ENCODE results near the gene CHST11.

CHST11 gene

DNA sequence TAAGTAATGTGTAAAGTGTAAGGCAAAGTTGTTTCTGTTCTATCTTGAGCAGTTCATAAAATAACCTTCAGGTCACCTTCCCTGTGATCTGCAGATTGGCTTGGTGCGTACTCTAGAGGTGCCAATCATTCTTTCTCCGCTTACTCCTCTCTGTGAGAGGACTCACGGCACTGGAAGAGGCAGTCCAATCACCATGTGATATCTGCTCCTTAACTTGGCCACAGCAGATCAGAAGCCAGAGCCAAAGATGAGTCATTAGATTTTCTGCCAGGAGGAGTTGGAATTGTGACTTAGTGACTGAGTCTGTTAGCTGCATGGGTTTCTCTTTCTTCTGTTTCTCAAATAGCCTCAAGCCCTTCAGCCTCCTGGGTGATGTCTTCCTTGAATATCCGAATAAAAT is 335.8 kb downstream of the CHST11 start:
- no peak for ATAC-seq (ENCODE audit: insufficient read depth, low read depth)
- no peak overlapping the region for H3K4me2 ChIP-seq (ENCODE audit: insufficient read depth, low read length)
- DNase-seq = no peak

DNA sequence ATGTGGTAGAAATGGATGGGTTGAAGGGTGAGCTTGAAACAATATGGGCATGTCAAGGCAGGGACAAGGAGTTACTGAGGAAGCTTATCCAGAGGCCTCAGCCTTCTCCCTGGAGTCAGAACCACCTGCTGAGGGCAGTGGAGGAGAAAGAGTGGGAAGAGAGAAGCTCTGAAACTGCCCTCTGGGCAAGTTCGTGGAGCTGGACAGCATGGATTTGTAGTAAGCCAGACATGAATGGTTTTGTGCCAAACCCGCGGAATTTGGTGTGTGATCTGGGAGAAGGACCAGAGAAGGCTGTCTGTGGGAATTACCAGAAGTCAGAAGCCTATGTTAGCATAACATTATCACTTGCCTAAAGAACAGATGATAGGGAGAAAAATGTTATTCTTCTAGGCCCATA is 336.5 kb downstream of the CHST11 start:
- Histone ChIP-seq H3K27me3 (ENCODE audit: insufficient read depth, low read length, poor library complexity) (no peaks in the 10 kb centered on the region), H3K79me2 (ENCODE audit: insufficient read depth, low read length) (no peaks in the 10 kb centered on the region), H3K9ac (ENCODE audit: low read depth, low read length) (no peak overlapping the region), H3K4me1 (ENCODE audit: insufficient read depth, low read length) (0 out of 2 replicates have a peak, but pooled peaks cover 3% of the 10 kb centered on the region), H3K36me3 (ENCODE audit: insufficient read depth, low read length) (no peaks in the 10 kb centered on the region), H3K4me3 (ENCODE audit: low read depth in 1 of 2, low read length in 2 of 2) (no peak overlapping the region), H3K9me3 (ENCODE audit: insufficient read depth, low read length, severe bottlenecking) (no peaks in the 10 kb centered on the region), H3K4me2 (ENCODE audit: insufficient read depth, low read length) (no peak overlapping the region), H2AFZ (ENCODE audit: low read depth, low read length) (no peak overlapping the region), H3K27ac (ENCODE audit: low read length) (no peak overlapping the region), H4K20me1 (ENCODE audit: insufficient read depth, low read length) (no peaks in the 10 kb centered on the region)
- TF ChIP-seq, protein P1, sequence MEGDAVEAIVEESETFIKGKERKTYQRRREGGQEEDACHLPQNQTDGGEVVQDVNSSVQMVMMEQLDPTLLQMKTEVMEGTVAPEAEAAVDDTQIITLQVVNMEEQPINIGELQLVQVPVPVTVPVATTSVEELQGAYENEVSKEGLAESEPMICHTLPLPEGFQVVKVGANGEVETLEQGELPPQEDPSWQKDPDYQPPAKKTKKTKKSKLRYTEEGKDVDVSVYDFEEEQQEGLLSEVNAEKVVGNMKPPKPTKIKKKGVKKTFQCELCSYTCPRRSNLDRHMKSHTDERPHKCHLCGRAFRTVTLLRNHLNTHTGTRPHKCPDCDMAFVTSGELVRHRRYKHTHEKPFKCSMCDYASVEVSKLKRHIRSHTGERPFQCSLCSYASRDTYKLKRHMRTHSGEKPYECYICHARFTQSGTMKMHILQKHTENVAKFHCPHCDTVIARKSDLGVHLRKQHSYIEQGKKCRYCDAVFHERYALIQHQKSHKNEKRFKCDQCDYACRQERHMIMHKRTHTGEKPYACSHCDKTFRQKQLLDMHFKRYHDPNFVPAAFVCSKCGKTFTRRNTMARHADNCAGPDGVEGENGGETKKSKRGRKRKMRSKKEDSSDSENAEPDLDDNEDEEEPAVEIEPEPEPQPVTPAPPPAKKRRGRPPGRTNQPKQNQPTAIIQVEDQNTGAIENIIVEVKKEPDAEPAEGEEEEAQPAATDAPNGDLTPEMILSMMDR (IDR thresholded peaks at IDR 0.05; ENCODE audit: borderline replicate concordance, extremely low read depth, low read length, poor library complexity, severe bottlenecking) = no peak
- no peak for TF ChIP-seq EZH2 (IDR thresholded peaks at IDR 0.05; ENCODE audit: borderline replicate concordance, low read depth, low read length, severe bottlenecking)
- no peak for ATAC-seq (ENCODE audit: insufficient read depth, low read depth)
- no peak for DNase-seq

More for the DNA sequence above, 335.8 kb downstream of the CHST11 start:
- Histone ChIP-seq H3K79me2 (ENCODE audit: insufficient read depth, low read length) (no peaks in the 10 kb centered on the region), H2AFZ (ENCODE audit: low read depth, low read length) (no peak overlapping the region), H3K9ac (ENCODE audit: low read depth, low read length) (no peak overlapping the region), H3K36me3 (ENCODE audit: insufficient read depth, low read length) (no peaks in the 10 kb centered on the region), H3K27me3 (ENCODE audit: insufficient read depth, low read length, poor library complexity) (no peaks in the 10 kb centered on the region), H3K9me3 (ENCODE audit: insufficient read depth, low read length, severe bottlenecking) (no peaks in the 10 kb centered on the region), H3K27ac (ENCODE audit: low read length) (no peak overlapping the region), H4K20me1 (ENCODE audit: insufficient read depth, low read length) (no peaks in the 10 kb centered on the region), H3K4me1 (ENCODE audit: insufficient read depth, low read length) (0 out of 2 replicates have a peak, but pooled peaks cover 3% of the 10 kb centered on the region), H3K4me3 (ENCODE audit: low read depth in 1 of 2, low read length in 2 of 2) (no peak overlapping the region)
- TF ChIP-seq, protein P1 (IDR thresholded peaks at IDR 0.05; ENCODE audit: borderline replicate concordance, extremely low read depth, low read length, poor library complexity, severe bottlenecking) = no peak
- no peak for TF ChIP-seq EZH2 (IDR thresholded peaks at IDR 0.05; ENCODE audit: borderline replicate concordance, low read depth, low read length, severe bottlenecking)

DNA sequence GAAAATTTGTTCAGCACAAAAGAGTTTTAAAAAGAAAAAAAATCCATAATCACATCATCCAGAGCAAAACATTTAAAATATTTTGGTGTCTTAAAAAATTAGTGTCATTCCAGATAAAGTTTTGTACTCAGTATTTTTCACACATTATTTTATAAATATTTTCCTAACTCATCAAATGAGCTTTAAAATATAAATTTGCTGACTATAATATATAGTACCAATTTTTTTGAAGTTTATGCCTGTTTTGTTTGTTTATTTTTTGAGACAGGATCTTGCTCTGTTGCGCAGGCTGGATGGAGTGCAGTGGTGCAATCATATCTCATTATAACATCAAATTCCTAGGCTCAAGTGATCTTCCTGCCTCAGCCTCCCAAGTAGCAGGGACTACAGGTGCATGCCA is 337.2 kb downstream of the CHST11 start:
- Histone ChIP-seq H3K36me3 (ENCODE audit: insufficient read depth, low read length) (no peaks in the 10 kb centered on the region), H3K4me3 (ENCODE audit: low read depth in 1 of 2, low read length in 2 of 2) (no peak overlapping the region), H3K79me2 (ENCODE audit: insufficient read depth, low read length) (no peaks in the 10 kb centered on the region), H3K9me3 (ENCODE audit: insufficient read depth, low read length, severe bottlenecking) (no peaks in the 10 kb centered on the region), H3K27ac (ENCODE audit: low read length) (no peak overlapping the region), H3K4me1 (ENCODE audit: insufficient read depth, low read length) (0 out of 2 replicates have a peak, but pooled peaks cover under 1% of the 10 kb centered on the region), H4K20me1 (ENCODE audit: insufficient read depth, low read length) (no peaks in the 10 kb centered on the region), H3K4me2 (ENCODE audit: insufficient read depth, low read length) (no peak overlapping the region), H3K9ac (ENCODE audit: low read depth, low read length) (no peak overlapping the region), H2AFZ (ENCODE audit: low read depth, low read length) (no peak overlapping the region), H3K27me3 (ENCODE audit: insufficient read depth, low read length, poor library complexity) (no peaks in the 10 kb centered on the region)
- DNase-seq (no peak), ATAC-seq (ENCODE audit: insufficient read depth, low read depth) (no peak)
- TF ChIP-seq, protein P1 (IDR thresholded peaks at IDR 0.05; ENCODE audit: borderline replicate concordance, extremely low read depth, low read length, poor library complexity, severe bottlenecking) = no peak
- no peak for TF ChIP-seq EZH2 (IDR thresholded peaks at IDR 0.05; ENCODE audit: borderline replicate concordance, low read depth, low read length, severe bottlenecking)

DNA sequence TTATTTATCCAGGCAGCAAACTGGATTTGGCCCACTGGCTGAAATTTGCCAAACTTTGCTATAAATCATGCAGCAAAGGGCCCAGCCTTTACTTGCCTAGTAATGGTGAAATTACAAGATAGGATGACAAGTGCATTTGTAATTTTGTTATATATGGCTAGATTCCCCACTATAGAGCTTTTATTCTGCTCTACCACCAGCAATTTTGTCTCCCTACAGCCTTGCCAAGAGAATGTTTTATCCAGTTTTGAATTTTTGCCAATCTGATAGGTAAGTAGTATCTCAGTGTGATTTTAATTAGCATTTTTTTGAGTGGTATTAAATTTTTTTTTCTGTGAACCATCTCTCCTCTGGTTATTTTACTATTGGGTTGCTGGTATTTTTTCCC is 339.7 kb downstream of the CHST11 start:
- Histone ChIP-seq H3K9ac (ENCODE audit: low read depth, low read length) (no peak overlapping the region), H3K36me3 (ENCODE audit: insufficient read depth, low read length) (no peaks in the 10 kb centered on the region), H3K27me3 (ENCODE audit: insufficient read depth, low read length, poor library complexity) (no peaks in the 10 kb centered on the region), H4K20me1 (ENCODE audit: insufficient read depth, low read length) (no peaks in the 10 kb centered on the region), H3K79me2 (ENCODE audit: insufficient read depth, low read length) (no peaks in the 10 kb centered on the region), H3K4me3 (ENCODE audit: low read depth in 1 of 2, low read length in 2 of 2) (no peak overlapping the region), H3K27ac (ENCODE audit: low read length) (no peak overlapping the region), H3K9me3 (ENCODE audit: insufficient read depth, low read length, severe bottlenecking) (no peaks in the 10 kb centered on the region), H2AFZ (ENCODE audit: low read depth, low read length) (no peak overlapping the region), H3K4me2 (ENCODE audit: insufficient read depth, low read length) (no peak overlapping the region), H3K4me1 (ENCODE audit: insufficient read depth, low read length) (no peaks in the 10 kb centered on the region)
- TF ChIP-seq, protein P1 (IDR thresholded peaks at IDR 0.05; ENCODE audit: borderline replicate concordance, extremely low read depth, low read length, poor library complexity, severe bottlenecking) = no peak
- no peak for TF ChIP-seq EZH2 (IDR thresholded peaks at IDR 0.05; ENCODE audit: borderline replicate concordance, low read depth, low read length, severe bottlenecking)
- DNase-seq = no peak
- no peak for ATAC-seq (ENCODE audit: insufficient read depth, low read depth)

All from DND-41 (cell line).